22Rv1 (cell line): ENCODE data around the gene PLD1.

Experiments used
- H3K27ac ChIP-seq: fragments of 450-650 bp; 2 replicates; pipeline ENCODE4 v1.5.1; 2017
- ZFX ChIP-seq: fragments of 450-650 bp; IDR thresholded peaks from 2 replicates; pipeline ENCODE4 v1.6.1; 2017; ENCODE audit warnings: antibody characterized with exemption, borderline replicate concordance
- TF ChIP-seq, protein P1 (sequence below): fragments of 450-650 bp; IDR thresholded peaks from 2 replicates; pipeline ENCODE4 v1.5.1; 2017; ENCODE audit warnings: mild to moderate bottlenecking

Gene PLD1

DNA sequence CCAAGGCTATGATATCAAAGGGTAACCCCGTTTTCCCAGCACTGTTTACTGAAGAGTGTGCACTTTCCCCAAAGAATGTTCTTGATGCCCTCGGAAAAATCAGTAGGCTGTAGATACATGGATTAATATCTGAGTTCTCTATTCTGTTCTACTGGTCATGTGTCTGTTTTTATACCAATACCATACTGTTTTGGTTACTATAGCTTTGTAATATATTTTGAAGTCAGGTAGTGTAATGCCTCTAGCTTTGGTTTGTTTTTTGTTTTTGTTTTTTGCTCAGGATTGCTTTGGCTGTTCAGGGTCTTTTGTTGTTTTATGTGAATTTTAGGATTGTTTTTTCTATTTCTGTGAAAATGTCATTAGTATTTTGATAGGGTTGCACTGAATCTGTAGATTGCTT is 95.1 kb downstream of the PLD1 start:
- no peak overlapping the region for H3K27ac ChIP-seq
- TF ChIP-seq, protein P1, sequence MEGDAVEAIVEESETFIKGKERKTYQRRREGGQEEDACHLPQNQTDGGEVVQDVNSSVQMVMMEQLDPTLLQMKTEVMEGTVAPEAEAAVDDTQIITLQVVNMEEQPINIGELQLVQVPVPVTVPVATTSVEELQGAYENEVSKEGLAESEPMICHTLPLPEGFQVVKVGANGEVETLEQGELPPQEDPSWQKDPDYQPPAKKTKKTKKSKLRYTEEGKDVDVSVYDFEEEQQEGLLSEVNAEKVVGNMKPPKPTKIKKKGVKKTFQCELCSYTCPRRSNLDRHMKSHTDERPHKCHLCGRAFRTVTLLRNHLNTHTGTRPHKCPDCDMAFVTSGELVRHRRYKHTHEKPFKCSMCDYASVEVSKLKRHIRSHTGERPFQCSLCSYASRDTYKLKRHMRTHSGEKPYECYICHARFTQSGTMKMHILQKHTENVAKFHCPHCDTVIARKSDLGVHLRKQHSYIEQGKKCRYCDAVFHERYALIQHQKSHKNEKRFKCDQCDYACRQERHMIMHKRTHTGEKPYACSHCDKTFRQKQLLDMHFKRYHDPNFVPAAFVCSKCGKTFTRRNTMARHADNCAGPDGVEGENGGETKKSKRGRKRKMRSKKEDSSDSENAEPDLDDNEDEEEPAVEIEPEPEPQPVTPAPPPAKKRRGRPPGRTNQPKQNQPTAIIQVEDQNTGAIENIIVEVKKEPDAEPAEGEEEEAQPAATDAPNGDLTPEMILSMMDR: no peak
- no peak for TF ChIP-seq ZFX

DNA sequence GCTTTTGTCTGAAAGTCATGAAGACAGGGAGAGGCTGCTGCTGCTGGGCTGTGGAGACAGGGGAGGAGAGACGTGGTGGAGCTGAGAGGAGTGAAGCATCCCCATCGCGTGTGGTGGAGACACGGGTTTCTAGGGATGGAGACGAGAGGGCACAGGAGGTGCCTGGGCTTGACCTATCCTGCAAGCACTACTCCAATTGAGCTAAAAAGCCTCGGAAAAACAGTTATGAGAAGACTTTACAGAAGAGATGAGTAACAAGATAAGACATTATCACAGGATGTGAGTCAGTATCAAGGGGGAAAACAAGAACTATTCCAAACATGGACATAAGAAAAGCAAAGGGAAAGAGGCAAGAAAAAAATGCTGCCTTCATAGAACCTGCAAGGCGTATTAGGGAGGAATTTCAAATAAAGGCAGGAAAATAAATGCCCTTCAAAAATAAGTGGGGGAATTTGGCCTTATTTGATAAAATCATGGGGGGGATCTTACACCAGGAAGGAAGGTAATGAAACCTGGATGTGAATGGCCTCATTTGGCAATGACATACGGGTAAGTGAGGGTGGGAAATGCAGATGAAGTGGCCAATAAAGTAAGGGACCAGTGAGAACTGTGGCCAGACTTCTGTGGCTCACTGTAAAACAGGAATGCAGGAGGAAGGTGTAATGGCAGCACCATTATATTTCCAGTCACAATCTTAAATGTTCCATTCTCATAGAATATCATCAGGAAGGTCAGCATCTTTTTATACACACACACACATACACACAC is 97.9 kb downstream of the PLD1 start:
- TF ChIP-seq, protein P1: no peak
- no peak for TF ChIP-seq ZFX
- no peak overlapping the region for H3K27ac ChIP-seq

DNA sequence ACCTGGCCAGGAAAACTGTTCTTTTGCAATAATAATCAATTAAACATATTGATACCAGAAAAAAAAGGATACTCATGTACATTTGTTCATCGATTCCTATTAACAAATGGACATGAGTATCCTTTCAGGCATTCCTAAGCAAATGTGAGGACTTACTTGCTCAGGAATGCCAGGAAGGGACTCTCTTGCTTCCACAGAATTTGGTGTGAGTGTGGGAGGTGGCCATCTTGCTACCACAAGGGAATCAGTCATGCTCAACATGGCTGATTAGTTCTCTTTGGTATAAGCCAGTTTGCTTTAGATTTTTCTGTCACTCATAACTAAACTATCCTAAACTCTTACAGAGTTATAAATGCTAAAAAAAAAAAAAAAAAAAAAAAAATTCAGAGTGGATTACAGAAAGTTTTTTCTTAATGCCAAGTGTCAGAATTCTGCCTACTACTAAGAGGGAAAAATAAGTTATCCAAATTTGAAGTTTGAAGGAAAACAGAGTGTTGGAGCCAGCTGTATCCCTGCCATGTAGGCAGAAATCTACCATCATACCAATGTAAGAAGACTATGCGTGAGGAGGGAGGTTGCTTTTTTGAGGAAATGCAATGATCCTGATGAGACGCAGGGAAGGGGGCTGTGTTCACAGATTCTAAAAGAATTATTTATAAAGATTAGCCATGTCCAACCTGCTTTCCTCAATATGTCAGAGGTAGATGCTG is 98.7 kb downstream of the PLD1 start:
- TF ChIP-seq, protein P1: no peak
- no peak for TF ChIP-seq ZFX
- H3K27ac ChIP-seq: no peak overlapping the region

DNA sequence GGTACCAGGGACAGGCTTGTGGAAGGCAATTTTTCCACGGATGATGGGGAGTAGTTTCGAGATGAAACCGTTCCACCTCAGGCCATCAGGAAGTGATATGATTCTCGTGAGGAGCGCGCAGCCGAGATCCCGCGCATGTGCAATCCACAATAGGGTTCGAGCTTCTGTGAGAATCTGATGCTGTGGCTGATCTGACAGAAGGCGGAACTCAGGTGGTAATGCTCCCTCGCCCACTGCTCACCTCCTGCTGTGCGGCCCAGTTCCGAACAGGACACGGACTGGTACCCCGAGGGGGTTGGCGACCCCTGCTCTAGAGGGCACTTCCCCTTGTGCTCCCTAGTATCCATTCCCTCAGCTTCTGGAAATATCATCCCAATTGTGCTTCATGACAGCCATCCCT is 99.9 kb downstream of the PLD1 start:
- no peak for TF ChIP-seq ZFX
- TF ChIP-seq, protein P1: no peak
- no peak overlapping the region for H3K27ac ChIP-seq

DNA sequence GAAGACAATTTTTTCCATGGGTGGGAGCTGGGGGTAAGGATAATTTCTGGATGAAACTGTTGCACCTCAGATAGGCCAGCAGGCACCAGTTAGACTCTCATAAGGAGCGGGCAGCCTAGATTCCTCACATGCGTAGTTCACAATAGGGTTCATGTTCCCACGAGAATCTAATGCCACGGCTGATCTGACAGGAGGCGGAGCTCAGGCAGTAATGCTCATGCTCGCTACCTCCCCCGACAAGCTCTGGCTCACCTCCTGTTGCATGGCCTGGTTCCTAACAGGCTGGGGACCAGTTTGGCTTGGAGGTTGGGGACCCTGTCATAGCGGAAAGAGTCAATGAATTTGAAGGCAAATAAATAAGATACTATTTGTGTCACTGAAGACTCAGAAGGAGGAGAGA is 105.5 kb downstream of the PLD1 start:
- TF ChIP-seq ZFX: no peak
- TF ChIP-seq, protein P1: no peak
- H3K27ac ChIP-seq: no peak overlapping the region

DNA sequence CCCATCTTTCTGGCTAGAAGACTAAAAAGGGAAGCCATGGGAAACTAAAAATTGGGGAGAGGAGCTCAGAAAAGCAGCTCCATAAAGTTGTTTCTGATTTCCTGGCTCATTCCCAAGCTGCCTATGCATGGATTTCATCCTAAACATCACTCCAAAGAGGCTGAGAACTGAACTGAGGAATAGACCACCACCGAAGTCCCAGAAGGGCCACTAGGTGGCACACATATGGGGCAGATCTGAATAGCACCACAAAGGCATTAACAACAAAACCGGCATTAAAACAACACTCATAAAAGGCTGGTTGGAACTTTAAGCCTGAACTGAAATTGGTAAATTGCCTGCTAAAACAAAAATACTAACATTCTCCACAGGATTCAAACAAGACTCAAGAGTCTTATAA is 106.3 kb downstream of the PLD1 start:
- TF ChIP-seq, protein P1: peak; percentile 85
- no peak for TF ChIP-seq ZFX

DNA sequence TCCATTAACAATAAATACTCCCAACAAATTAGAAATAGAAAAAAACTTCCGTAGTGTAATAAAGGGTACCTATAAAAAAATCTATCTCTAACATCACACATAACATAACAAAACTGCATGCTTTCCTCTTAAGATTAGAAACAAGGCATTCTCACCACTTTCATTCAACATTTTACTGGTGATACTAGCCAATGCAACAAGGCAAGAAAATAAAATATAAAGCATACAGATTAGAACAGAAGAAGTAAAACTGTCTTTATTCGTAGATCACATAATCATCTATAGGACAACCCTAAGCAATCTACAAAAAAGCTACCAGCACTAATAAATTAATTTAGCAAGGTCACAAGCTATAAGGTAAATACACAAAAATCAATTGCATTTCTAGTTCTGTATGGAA is 107.1 kb downstream of the PLD1 start:
- no peak overlapping the region for H3K27ac ChIP-seq
- TF ChIP-seq ZFX: no peak
- TF ChIP-seq, protein P1: no peak

More for the DNA sequence above, 106.3 kb downstream of the PLD1 start:
- H3K27ac ChIP-seq: no peak overlapping the region
